Measurements from ENCODE around the gene HIVEP3. TPM values are rescaled to one million over a fixed set of nuclear protein-coding genes. Genes with fewer than 3 reads are reported as not detected.

The HIVEP3 gene
- total RNA-seq, 1 experiment from 2014 or later: 1.4 TPM

DNA sequence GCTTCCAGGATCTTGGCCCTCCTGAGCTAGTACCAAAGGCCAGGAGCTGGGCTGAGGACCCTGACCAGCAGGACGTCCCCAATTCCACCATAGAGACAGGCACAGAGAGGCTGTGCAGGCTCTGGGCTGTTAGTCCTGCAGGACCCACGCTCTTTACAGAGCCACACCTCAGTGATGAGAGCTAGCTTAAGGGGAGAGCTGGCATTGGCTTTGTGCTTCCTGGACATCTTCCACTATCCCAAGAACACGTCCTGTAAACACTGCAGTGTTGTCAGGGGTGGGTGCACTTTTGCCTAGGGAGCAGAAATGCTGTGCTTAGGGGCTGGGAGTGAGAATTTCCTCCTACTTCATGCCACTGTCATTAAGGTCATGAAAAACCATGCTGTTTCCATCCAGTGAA lies 342.5 kb downstream of the HIVEP3 start:
- no peak overlapping the region for H2AFZ ChIP-seq (ENCODE audit: low read length)
- no peak overlapping the region for H3K18ac ChIP-seq (ENCODE audit: insufficient read length, low read depth, low read length)

More for the DNA sequence above, 342.5 kb downstream of the HIVEP3 start:
- Histone ChIP-seq H3K56ac (ENCODE audit: insufficient read length, low read depth, low read length) (no peak overlapping the region), H4K20me1 (ENCODE audit: control insufficient read depth, insufficient read depth, insufficient read length) (no peaks in the 10 kb centered on the region), H2AK5ac (ENCODE audit: insufficient read length, low read length) (no peak overlapping the region), H2BK5ac (ENCODE audit: insufficient read length, low read length) (no peak overlapping the region), H3K9me3 (ENCODE audit: control insufficient read depth, low read depth, low read length) (no peaks in the 10 kb centered on the region), H2BK120ac (ENCODE audit: low read depth, low read length, poor library complexity, severe bottlenecking) (no peak overlapping the region), H3K9ac (ENCODE audit: extremely low read depth, insufficient read length, low read length) (no peak overlapping the region), H3K23me2 (ENCODE audit: insufficient read length, low read depth, low read length, poor library complexity, severe bottlenecking) (no peaks in the 10 kb centered on the region), H3K23ac (ENCODE audit: insufficient read length, low read depth, low read length) (no peak overlapping the region), H3K27me3 (ENCODE audit: insufficient read depth, low read length) (no peaks in the 10 kb centered on the region), H3K4ac (ENCODE audit: low read depth, low read length) (no peak overlapping the region), H2BK15ac (ENCODE audit: low read depth, low read length) (no peak overlapping the region), H2BK20ac (ENCODE audit: low read depth, low read length, poor library complexity, severe bottlenecking) (no peak overlapping the region), H4K5ac (ENCODE audit: insufficient read length, low read depth, low read length) (no peak overlapping the region), H3K4me1 (ENCODE audit: insufficient read depth, low read length) (no peaks in the 10 kb centered on the region), H3K79me2 (ENCODE audit: insufficient read depth, low read length) (no peaks in the 10 kb centered on the region), H3T11ph (ENCODE audit: low read length) (no peak overlapping the region), H3K14ac (ENCODE audit: insufficient read depth, low read length) (no peak overlapping the region; the same call in 1 of the 2 replicates), H2BK12ac (ENCODE audit: insufficient read length, low read depth, low read length) (no peak overlapping the region), H4K8ac (replicated peaks; ENCODE audit: insufficient read length, low read depth, low read length) (no peak overlapping the region), H3K4me2 (ENCODE audit: insufficient read depth, insufficient read length, low read length) (no peak overlapping the region), H3K79me1 (ENCODE audit: insufficient read depth, low read depth, low read length, poor library complexity, severe bottlenecking) (no peaks in the 10 kb centered on the region), H4K91ac (ENCODE audit: insufficient read length, low read depth, low read length) (no peak overlapping the region), H3K27ac (ENCODE audit: insufficient read length, low read depth, low read length) (no peak overlapping the region)
- TF ChIP-seq, protein P1, sequence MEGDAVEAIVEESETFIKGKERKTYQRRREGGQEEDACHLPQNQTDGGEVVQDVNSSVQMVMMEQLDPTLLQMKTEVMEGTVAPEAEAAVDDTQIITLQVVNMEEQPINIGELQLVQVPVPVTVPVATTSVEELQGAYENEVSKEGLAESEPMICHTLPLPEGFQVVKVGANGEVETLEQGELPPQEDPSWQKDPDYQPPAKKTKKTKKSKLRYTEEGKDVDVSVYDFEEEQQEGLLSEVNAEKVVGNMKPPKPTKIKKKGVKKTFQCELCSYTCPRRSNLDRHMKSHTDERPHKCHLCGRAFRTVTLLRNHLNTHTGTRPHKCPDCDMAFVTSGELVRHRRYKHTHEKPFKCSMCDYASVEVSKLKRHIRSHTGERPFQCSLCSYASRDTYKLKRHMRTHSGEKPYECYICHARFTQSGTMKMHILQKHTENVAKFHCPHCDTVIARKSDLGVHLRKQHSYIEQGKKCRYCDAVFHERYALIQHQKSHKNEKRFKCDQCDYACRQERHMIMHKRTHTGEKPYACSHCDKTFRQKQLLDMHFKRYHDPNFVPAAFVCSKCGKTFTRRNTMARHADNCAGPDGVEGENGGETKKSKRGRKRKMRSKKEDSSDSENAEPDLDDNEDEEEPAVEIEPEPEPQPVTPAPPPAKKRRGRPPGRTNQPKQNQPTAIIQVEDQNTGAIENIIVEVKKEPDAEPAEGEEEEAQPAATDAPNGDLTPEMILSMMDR (conservative IDR thresholded peaks at IDR 0.05): no peak
- no peak overlapping the region for H3K4me3 Mint-ChIP-seq
- H3K4me1 Mint-ChIP-seq: peaks cover 6 to 7% of the 10 kb centered on the region in 2 experiments
- no CpG with 5 or more reads among the region's 3 CpGs for WGBS (ENCODE audit: extremely low coverage, insufficient read length, low lambda C conversion rate)
- no peaks in the 10 kb centered on the region for H3K9me3 Mint-ChIP-seq
- H3K27ac Mint-ChIP-seq: no peak overlapping the region
- DNase-seq: no peak
- H3K36me3 Mint-ChIP-seq (ENCODE audit: insufficient read depth in 1 of 3, low read depth in 3 of 3): no peaks in the 10 kb centered on the region; a peak in 1 of 7 replicates
- H3K27me3 Mint-ChIP-seq (ENCODE audit: low read depth): peaks cover 8% of the 10 kb centered on the region

Data from H9 (cell line).